GM23338 (cell line): ENCODE data around the gene SLC9C2.
"Not testable (repeated sequence)": the region's sequence is repeated elsewhere in the genome, so short reads cannot be mapped to it uniquely, and the experiment has no call there.

Experiments used
- CTCF ChIP-seq, 2 experiments: fragments of 200-600 bp in 1 of 2; sonication (generic) in 1 of 2; conservative IDR thresholded peaks; 2 replicates each; pipeline versions ENCODE4 v1.5.1 to v1.6.1; 2016 to 2017; ENCODE audit warnings: antibody characterized with exemption in 2 of 2, low read depth in 2 of 2, mild to moderate bottlenecking in 2 of 2, moderate library complexity in 1 of 2
- EZH2 ChIP-seq: fragments of 200-600 bp; sonication (generic); IDR thresholded peaks from one replicate; pipeline ENCODE4 v1.8.0; 2017; ENCODE audit warnings: antibody characterized with exemption, mild to moderate bottlenecking, low read depth; ENCODE audit not compliant: unreplicated experiment
- EZH2phosphoT487 ChIP-seq: fragments of 200-600 bp; sonication (generic); IDR thresholded peaks from one replicate; pipeline ENCODE4 v1.8.1; 2018; ENCODE audit warnings: antibody characterized with exemption; ENCODE audit not compliant: unreplicated experiment
- JUNB ChIP-seq: IDR thresholded peaks from one replicate; pipeline ENCODE4 v1.6.1; 2016; ENCODE audit warnings: antibody characterized with exemption; ENCODE audit not compliant: unreplicated experiment
- POLR2AphosphoS5 ChIP-seq: IDR thresholded peaks from 2 replicates; pipeline ENCODE4 v1.6.1; 2016; ENCODE audit warnings: antibody characterized with exemption, low read depth
- REST ChIP-seq: IDR thresholded peaks from one replicate; pipeline ENCODE4 v1.6.1; 2018; ENCODE audit warnings: antibody characterized with exemption; ENCODE audit not compliant: unreplicated experiment

GRCh38 chr1:173591138-173591537, 11.7 kb downstream of the SLC9C2 start:
- TF ChIP-seq CTCF (conservative IDR thresholded peaks at IDR 0.05; ENCODE audit: low read depth in 2 of 2); POLR2AphosphoS5; EZH2phosphoT487; EZH2; REST; JUNB: not testable (repeated sequence)
